Measurements from ENCODE around the gene OXCT1. TPM values are rescaled to one million over a fixed set of nuclear protein-coding genes. Genes with fewer than 3 reads are reported as not detected.

Gene OXCT1
- total and polyA plus RNA-seq, 9 of the 15 experiments (the other 6 are each of a cell fraction or from before 2014, with no cell fraction given): 24.7 to 61.2 (median 41.9) TPM

- no peak for TF ChIP-seq RERE (CRISPR knock-in tag; IDR thresholded peaks at IDR 0.05; ENCODE audit: borderline replicate concordance)
- TF ChIP-seq SRF (CRISPR knock-in tag; IDR thresholded peaks at IDR 0.05): peak; percentile 83 to 98
- TF ChIP-seq PML (IDR thresholded peaks at IDR 0.05; ENCODE audit: low read length): peak; percentile 35; the same call in 1 of the 2 replicates
- TF ChIP-seq FOXM1 (IDR thresholded peaks at IDR 0.05; ENCODE audit: low read depth): peak; percentile 15; the same call in 1 of the 2 replicates
- TF ChIP-seq FOXM1 (CRISPR knock-in tag; IDR thresholded peaks at IDR 0.05; ENCODE audit: low read depth): peak; percentile 7; the same call in 1 of the 2 replicates
- TF ChIP-seq SP2 (IDR thresholded peaks at IDR 0.05; ENCODE audit: extremely low read depth, low read depth, low read length, poor library complexity, severe bottlenecking): no peak
- TF ChIP-seq E4F1 (CRISPR knock-in tag; IDR thresholded peaks at IDR 0.05; ENCODE audit: borderline replicate concordance): no peak
- TF ChIP-seq FUS (optimal IDR thresholded peaks at IDR 0.05; ENCODE audit: low read depth, low read length): no peak
- TF ChIP-seq IRF9 (tag; IDR thresholded peaks at IDR 0.05): no peak
- TF ChIP-seq TEAD4 (IDR thresholded peaks at IDR 0.05; ENCODE audit: low read length): 0 out of 2 replicates have a peak, but pooled peaks have one; percentile 4
- no peak for TF ChIP-seq TEAD4 (CRISPR knock-in tag; IDR thresholded peaks at IDR 0.05; ENCODE audit: borderline replicate concordance)
- no peak for TF ChIP-seq HDAC3 (IDR thresholded peaks at IDR 0.05; ENCODE audit: borderline replicate concordance, partially characterized antibody)
- TF ChIP-seq GABPB1 (CRISPR knock-in tag; IDR thresholded peaks at IDR 0.05): peak; percentile 82
- peak; percentile 66; the same call in 1 of the 2 replicates for TF ChIP-seq LCOR (CRISPR knock-in tag; IDR thresholded peaks at IDR 0.05)
- 0 out of 2 replicates have a peak, but pooled peaks have one; percentile 30 for TF ChIP-seq GTF2A2 (tag; IDR thresholded peaks at IDR 0.05)
- peak; percentile 90 for TF ChIP-seq ETS1 (conservative IDR thresholded peaks at IDR 0.05; ENCODE audit: control insufficient read depth, low read depth, low read length)
These were observed 33.9 kb upstream of the OXCT1 start, which contains the start of gene RIMOC1 (continued) for GRCh38 chr5:41903892-41904799.

Measured in K562 (cell line).